Measurements from ENCODE around the gene CDK5RAP2.

The CDK5RAP2 gene

GRCh38 chr9:120395376-120395775, 184.6 kb downstream of the CDK5RAP2 start:
- H3K9me3 ChIP-seq (ENCODE audit: low read depth, low read length): no peaks in the 10 kb centered on the region
- peaks cover 38% of the 10 kb centered on the region; the same call in 1 of the 2 replicates for H3K36me3 ChIP-seq (ENCODE audit: insufficient read depth, low read length)
- no peak for DNase-seq (ENCODE audit: low read depth, low spot score)
- H3K9ac ChIP-seq (ENCODE audit: insufficient read length): no peak overlapping the region
- no peak for TF ChIP-seq EZH2 (IDR thresholded peaks at IDR 0.05)
- TF ChIP-seq FOXP2 (optimal IDR thresholded peaks at IDR 0.05; ENCODE audit: control extremely low read depth, extremely low read length, insufficient read depth): no peak
- no peak for TF ChIP-seq POLR2AphosphoS5 (IDR thresholded peaks at IDR 0.05; ENCODE audit: borderline replicate concordance, low read depth, low read length)
- H3K4me3 ChIP-seq: no peak overlapping the region
- no peak overlapping the region for H3K27ac ChIP-seq

DNA sequence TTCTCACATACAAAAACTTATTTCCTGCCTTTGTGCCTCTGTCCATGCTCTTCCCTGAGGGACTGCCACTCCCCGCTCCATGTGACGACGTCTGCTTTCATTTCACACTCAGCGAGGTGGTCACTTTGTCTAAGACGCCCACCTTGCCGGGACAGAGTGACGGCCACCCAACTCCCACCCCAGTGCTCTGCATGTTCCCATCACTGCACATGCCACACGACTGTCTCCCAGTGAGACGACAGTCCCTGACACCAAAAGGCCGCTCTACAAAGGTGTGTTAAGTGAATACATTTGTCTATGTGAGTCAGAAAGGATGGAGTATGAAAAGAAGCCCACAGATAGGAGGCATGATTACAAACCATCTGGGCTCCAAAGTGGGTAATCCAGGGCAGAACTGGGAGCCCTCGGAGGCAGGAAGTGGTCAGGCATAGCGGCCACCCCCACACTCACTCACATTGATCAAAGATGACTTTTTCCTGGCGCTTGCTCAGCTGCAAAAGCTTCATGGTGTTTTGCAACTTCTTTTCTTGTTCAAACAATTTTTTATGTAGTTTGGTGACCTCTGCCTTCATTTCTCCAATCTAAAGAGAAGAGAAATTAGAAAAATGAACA, 185.8 kb downstream of the CDK5RAP2 start:
- TF ChIP-seq POLR2AphosphoS5 (IDR thresholded peaks at IDR 0.05; ENCODE audit: borderline replicate concordance, low read depth, low read length) (no peak), EZH2 (IDR thresholded peaks at IDR 0.05) (no peak), FOXP2 (optimal IDR thresholded peaks at IDR 0.05; ENCODE audit: control extremely low read depth, extremely low read length, insufficient read depth) (no peak)
- no peak overlapping the region for H3K4me3 ChIP-seq
- no peak overlapping the region for H3K9ac ChIP-seq (ENCODE audit: insufficient read length)
- DNase-seq (ENCODE audit: low read depth, low spot score): no peak
- no peaks in the 10 kb centered on the region for H3K9me3 ChIP-seq (ENCODE audit: low read depth, low read length)
- no peak overlapping the region for H3K27ac ChIP-seq
- peaks cover 33% of the 10 kb centered on the region; the same call in 1 of the 2 replicates for H3K36me3 ChIP-seq (ENCODE audit: insufficient read depth, low read length)

DNA sequence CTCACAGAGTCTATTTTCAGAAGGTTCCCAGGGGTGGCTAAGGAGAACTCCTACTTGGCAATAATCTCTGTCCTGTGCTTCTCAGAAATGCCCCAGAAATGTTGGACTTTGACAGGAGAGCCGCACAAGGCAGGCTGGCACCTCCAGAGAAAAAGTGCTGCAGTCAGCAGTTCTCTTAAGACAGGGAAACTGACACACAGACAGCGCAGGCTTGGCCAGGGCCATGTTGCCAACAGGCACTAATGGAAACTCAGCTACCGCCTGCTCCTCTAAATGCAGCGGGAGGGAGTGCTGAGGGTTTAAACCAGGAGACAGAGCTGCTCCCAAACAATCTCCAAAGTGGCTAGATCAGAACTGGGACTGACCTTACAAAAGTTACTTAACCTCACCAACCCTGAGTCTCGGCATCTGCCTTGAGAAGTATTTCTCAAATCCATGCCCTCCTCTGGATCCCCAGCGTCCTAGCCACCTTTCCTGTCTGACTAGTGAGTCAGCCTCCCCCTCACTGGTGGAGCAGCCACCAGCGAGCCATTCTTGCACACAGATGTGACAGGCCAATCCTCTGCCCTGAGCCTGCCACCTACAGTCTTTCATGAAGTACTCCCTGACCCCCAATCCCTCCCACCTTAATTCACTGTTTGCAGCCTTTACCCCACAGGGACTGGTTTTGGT, 186.4 kb downstream of the CDK5RAP2 start:
- H3K36me3 ChIP-seq (ENCODE audit: insufficient read depth, low read length): peaks cover 27% of the 10 kb centered on the region; the same call in 1 of the 2 replicates
- H3K9me3 ChIP-seq (ENCODE audit: low read depth, low read length): no peaks in the 10 kb centered on the region
- H3K27ac ChIP-seq: no peak overlapping the region
- no peak overlapping the region for H3K9ac ChIP-seq (ENCODE audit: insufficient read length)
- TF ChIP-seq EZH2 (IDR thresholded peaks at IDR 0.05) (no peak), FOXP2 (optimal IDR thresholded peaks at IDR 0.05; ENCODE audit: control extremely low read depth, extremely low read length, insufficient read depth) (no peak), POLR2AphosphoS5 (IDR thresholded peaks at IDR 0.05; ENCODE audit: borderline replicate concordance, low read depth, low read length) (no peak)
- no peak overlapping the region for H3K4me3 ChIP-seq
- no peak for DNase-seq (ENCODE audit: low read depth, low spot score)

DNA sequence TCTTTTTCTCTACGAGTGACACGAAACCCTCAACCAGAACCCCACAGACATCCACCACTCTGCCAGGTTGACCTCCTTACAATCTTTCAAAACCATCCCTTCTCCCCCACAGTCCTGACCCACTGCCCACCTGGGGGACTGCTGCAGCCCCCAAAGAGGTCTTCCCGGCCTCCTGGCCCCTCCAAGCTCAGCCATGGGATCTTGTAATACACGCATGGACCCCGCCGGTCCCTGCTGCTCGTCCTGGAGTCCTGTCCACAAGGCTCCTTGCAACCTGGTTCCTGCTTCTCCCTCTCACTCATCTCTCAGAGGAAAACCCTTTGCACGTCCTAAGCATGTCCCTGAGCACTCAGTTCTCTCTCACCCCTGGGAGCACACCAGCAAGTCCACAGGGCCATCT, 187.3 kb downstream of the CDK5RAP2 start:
- Histone ChIP-seq H3K9ac (ENCODE audit: insufficient read length) (no peak overlapping the region), H3K9me3 (ENCODE audit: low read depth, low read length) (no peaks in the 10 kb centered on the region), H3K36me3 (ENCODE audit: insufficient read depth, low read length) (peaks cover 25% of the 10 kb centered on the region; the same call in 1 of the 2 replicates), H3K27ac (no peak overlapping the region), H3K4me3 (no peak overlapping the region)
- TF ChIP-seq EZH2 (IDR thresholded peaks at IDR 0.05) (no peak), FOXP2 (optimal IDR thresholded peaks at IDR 0.05; ENCODE audit: control extremely low read depth, extremely low read length, insufficient read depth) (no peak), POLR2AphosphoS5 (IDR thresholded peaks at IDR 0.05; ENCODE audit: borderline replicate concordance, low read depth, low read length) (no peak)
- no peak for DNase-seq (ENCODE audit: low read depth, low spot score)

DNA sequence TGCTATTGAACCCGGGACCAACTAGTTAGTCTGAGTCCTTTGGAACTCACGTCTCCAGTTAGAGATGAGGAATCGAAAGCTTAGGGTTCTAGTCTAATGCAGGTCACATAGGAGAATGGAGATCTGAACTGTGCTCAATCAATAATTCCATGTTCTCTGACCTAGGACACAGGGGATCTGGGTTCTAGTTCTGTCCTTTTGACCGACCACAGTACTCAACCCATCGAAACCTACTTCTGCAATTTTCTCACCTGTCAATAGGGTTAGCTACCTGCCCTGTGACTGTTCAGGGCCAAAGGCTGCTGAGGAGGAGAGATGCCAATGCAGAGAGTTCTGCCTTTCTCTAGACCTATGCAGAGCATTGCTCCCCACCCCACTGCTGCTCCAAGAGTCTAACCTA, 187.7 kb downstream of the CDK5RAP2 start:
- H3K36me3 ChIP-seq (ENCODE audit: insufficient read depth, low read length): peaks cover 25% of the 10 kb centered on the region; the same call in 1 of the 2 replicates
- DNase-seq (ENCODE audit: low read depth, low spot score): no peak
- no peaks in the 10 kb centered on the region for H3K9me3 ChIP-seq (ENCODE audit: low read depth, low read length)
- TF ChIP-seq FOXP2 (optimal IDR thresholded peaks at IDR 0.05; ENCODE audit: control extremely low read depth, extremely low read length, insufficient read depth) (no peak), POLR2AphosphoS5 (IDR thresholded peaks at IDR 0.05; ENCODE audit: borderline replicate concordance, low read depth, low read length) (no peak), EZH2 (IDR thresholded peaks at IDR 0.05) (no peak)
- no peak overlapping the region for H3K9ac ChIP-seq (ENCODE audit: insufficient read length)
- no peak overlapping the region for H3K4me3 ChIP-seq
- H3K27ac ChIP-seq: no peak overlapping the region

GRCh38 chr9:120391691-120392090, 188.3 kb downstream of the CDK5RAP2 start:
- Histone ChIP-seq H3K4me3 (no peak overlapping the region), H3K9me3 (ENCODE audit: low read depth, low read length) (no peaks in the 10 kb centered on the region), H3K36me3 (ENCODE audit: insufficient read depth, low read length) (peaks cover 25% of the 10 kb centered on the region; the same call in 1 of the 2 replicates), H3K9ac (ENCODE audit: insufficient read length) (no peak overlapping the region), H3K27ac (no peak overlapping the region)
- TF ChIP-seq FOXP2 (optimal IDR thresholded peaks at IDR 0.05; ENCODE audit: control extremely low read depth, extremely low read length, insufficient read depth) (no peak), POLR2AphosphoS5 (IDR thresholded peaks at IDR 0.05; ENCODE audit: borderline replicate concordance, low read depth, low read length) (no peak), EZH2 (IDR thresholded peaks at IDR 0.05) (no peak)
- DNase-seq (ENCODE audit: low read depth, low spot score): no peak

DNA sequence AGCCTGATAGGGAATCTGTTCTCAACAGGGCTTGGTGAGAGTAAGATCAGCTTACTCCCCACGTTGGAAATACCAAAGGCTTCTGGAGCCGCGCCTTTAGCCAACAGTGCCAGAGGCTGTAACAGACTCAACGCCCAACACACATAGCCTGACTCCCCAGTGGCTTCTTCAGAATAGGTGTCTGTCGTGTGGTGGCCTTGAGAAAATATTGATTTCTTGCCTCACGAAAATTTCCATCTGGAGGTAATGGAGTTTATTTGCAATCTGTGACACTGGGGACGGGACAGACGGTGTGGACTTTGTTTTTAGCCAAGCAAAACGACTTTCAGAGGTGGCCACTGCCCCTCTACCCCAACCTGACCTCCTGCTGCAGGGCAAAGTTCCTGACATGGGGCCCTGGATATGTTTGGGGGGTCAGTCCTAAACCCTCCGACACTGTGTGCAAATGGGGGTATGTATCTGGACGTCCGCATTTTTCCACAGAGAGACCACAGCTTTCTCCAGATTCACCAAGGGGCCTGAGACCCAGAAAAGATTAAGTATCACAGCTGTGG, 189.3 kb downstream of the CDK5RAP2 start:
- H3K27ac ChIP-seq: no peak overlapping the region
- H3K9me3 ChIP-seq (ENCODE audit: low read depth, low read length): no peaks in the 10 kb centered on the region
- DNase-seq (ENCODE audit: low read depth, low spot score): no peak
- peaks cover 25% of the 10 kb centered on the region; the same call in 1 of the 2 replicates for H3K36me3 ChIP-seq (ENCODE audit: insufficient read depth, low read length)
- H3K9ac ChIP-seq (ENCODE audit: insufficient read length): no peak overlapping the region
- TF ChIP-seq FOXP2 (optimal IDR thresholded peaks at IDR 0.05; ENCODE audit: control extremely low read depth, extremely low read length, insufficient read depth) (no peak), POLR2AphosphoS5 (IDR thresholded peaks at IDR 0.05; ENCODE audit: borderline replicate concordance, low read depth, low read length) (no peak), EZH2 (IDR thresholded peaks at IDR 0.05) (no peak)
- no peak overlapping the region for H3K4me3 ChIP-seq

GRCh38 chr9:120389867-120390266, 190.1 kb downstream of the CDK5RAP2 start:
- no peak for DNase-seq (ENCODE audit: low read depth, low spot score)
- no peak overlapping the region for H3K9ac ChIP-seq (ENCODE audit: insufficient read length)
- H3K9me3 ChIP-seq (ENCODE audit: low read depth, low read length): no peaks in the 10 kb centered on the region
- no peak overlapping the region for H3K4me3 ChIP-seq
- H3K36me3 ChIP-seq (ENCODE audit: insufficient read depth, low read length): peaks cover 25% of the 10 kb centered on the region; the same call in 1 of the 2 replicates
- TF ChIP-seq POLR2AphosphoS5 (IDR thresholded peaks at IDR 0.05; ENCODE audit: borderline replicate concordance, low read depth, low read length) (no peak), EZH2 (IDR thresholded peaks at IDR 0.05) (no peak), FOXP2 (optimal IDR thresholded peaks at IDR 0.05; ENCODE audit: control extremely low read depth, extremely low read length, insufficient read depth) (no peak)
- H3K27ac ChIP-seq: no peak overlapping the region
